Suprapubic skin (tissue), 4 donors: ENCODE data around the gene MAML2. TPM values are rescaled to one million over a fixed set of nuclear protein-coding genes. Genes with fewer than 3 reads are reported as not detected.
A peak's percentile ranks its signal among the peaks of the same experiment; 100 is the strongest.

Experiments
- DNase-seq, 2 donors: peaks; one replicate each; pipeline ENCODE4 v3.0.0-alpha.2; 2019; ENCODE audit warnings: low spot score in 2 of 2
- H3K27ac ChIP-seq: fragments of 200-600 bp; sonication (generic); one replicate; pipeline ENCODE4 v1.5.1; 2019
- H3K27me3 ChIP-seq: fragments of 200-600 bp; sonication (generic); one replicate; pipeline ENCODE4 v1.5.1; 2019
- H3K36me3 ChIP-seq: fragments of 200-600 bp; sonication (generic); one replicate; pipeline ENCODE4 v1.5.1; 2019
- H3K4me1 ChIP-seq: fragments of 200-600 bp; sonication (generic); one replicate; pipeline ENCODE4 v1.5.1; 2019
- H3K4me3 ChIP-seq: fragments of 200-600 bp; sonication (generic); one replicate; pipeline ENCODE4 v1.5.1; 2019; ENCODE audit warnings: mild to moderate bottlenecking
- H3K9me3 ChIP-seq: fragments of 200-600 bp; sonication (generic); one replicate; pipeline ENCODE4 v1.5.1; 2019
- EP300 ChIP-seq: sonication (generic); formaldehyde crosslinking; IDR thresholded peaks from one replicate; pipeline ENCODE4 v1.6.1; 2017; ENCODE audit warnings: antibody characterized with exemption
- POLR2A ChIP-seq, 2 donors: fragments of 450-650 bp; IDR thresholded peaks; one replicate each; pipeline ENCODE4 v1.6.1; 2017; ENCODE audit warnings: antibody characterized with exemption in 2 of 2, mild to moderate bottlenecking in 2 of 2, moderate library complexity in 2 of 2
- POLR2AphosphoS5 ChIP-seq, 3 donors: sonication (generic); formaldehyde crosslinking; IDR thresholded peaks; one replicate each; pipeline ENCODE4 v1.6.1; 2017; ENCODE audit warnings: antibody characterized with exemption in 3 of 3
- WGBS: methylation state at CpG from one replicate; pipeline ENCODE4 v1.1.5; 2018; 5-methylcytosine and 5-hydroxymethylcytosine counted together
- total RNA-seq, 4 donors: library from RNA; depleted of rRNA; stranded (reverse); fragments of >200 nt; gene quantifications; one replicate each; pipeline ENCODE4 v1.1.0, GENCODE V29; 2016
- TF ChIP-seq, protein P1 (sequence below), 2 donors: fragments of 200-600 bp in 1 of 2; fragments of 450-650 bp in 1 of 2; sonication (generic) in 1 of 2; IDR thresholded peaks; one replicate each; pipeline ENCODE4 v1.5.1; 2016 to 2019; ENCODE audit warnings: antibody characterized with exemption in 2 of 2, mild to moderate bottlenecking in 1 of 2, moderate library complexity in 1 of 2

The MAML2 gene
- total RNA-seq, 4 donors from 2014 or later = 24.9 to 44.4 (median 30.9) TPM

DNA sequence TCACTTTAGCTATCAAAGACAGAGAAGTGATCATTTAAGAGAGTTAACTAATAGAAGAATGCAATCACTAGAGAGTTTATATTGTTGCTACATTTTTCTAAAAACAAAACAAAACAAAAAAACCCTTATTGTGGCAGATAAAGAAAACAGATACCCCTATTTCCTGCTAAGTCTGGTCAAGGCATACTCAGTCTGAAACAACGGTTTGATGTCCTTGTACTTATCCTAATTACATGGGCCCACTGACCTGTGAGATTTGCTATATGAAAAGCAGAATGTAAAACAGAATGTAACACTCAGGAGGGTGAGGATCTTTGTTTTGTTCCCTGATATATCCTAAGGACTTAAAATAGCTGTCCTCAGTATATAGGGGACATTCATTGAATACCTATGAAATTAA is 24.6 kb downstream of the MAML2 start:
- Histone ChIP-seq H3K4me1 (peaks cover 81% of the 10 kb centered on the region), H3K9me3 (no peaks in the 10 kb centered on the region), H3K27ac (peak overlapping the region; percentile 60), H3K27me3 (no peaks in the 10 kb centered on the region), H3K36me3 (no peaks in the 10 kb centered on the region), H3K4me3 (no peak overlapping the region)
- 88% methylated on average over 1 of the region's 1 CpG for WGBS
- no peak for DNase-seq
- TF ChIP-seq POLR2AphosphoS5 (IDR thresholded peaks at IDR 0.05) (no peak), EP300 (no peak), POLR2A (IDR thresholded peaks at IDR 0.05) (no peak)
- TF ChIP-seq, protein P1, sequence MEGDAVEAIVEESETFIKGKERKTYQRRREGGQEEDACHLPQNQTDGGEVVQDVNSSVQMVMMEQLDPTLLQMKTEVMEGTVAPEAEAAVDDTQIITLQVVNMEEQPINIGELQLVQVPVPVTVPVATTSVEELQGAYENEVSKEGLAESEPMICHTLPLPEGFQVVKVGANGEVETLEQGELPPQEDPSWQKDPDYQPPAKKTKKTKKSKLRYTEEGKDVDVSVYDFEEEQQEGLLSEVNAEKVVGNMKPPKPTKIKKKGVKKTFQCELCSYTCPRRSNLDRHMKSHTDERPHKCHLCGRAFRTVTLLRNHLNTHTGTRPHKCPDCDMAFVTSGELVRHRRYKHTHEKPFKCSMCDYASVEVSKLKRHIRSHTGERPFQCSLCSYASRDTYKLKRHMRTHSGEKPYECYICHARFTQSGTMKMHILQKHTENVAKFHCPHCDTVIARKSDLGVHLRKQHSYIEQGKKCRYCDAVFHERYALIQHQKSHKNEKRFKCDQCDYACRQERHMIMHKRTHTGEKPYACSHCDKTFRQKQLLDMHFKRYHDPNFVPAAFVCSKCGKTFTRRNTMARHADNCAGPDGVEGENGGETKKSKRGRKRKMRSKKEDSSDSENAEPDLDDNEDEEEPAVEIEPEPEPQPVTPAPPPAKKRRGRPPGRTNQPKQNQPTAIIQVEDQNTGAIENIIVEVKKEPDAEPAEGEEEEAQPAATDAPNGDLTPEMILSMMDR (IDR thresholded peaks at IDR 0.05) = no peak

DNA sequence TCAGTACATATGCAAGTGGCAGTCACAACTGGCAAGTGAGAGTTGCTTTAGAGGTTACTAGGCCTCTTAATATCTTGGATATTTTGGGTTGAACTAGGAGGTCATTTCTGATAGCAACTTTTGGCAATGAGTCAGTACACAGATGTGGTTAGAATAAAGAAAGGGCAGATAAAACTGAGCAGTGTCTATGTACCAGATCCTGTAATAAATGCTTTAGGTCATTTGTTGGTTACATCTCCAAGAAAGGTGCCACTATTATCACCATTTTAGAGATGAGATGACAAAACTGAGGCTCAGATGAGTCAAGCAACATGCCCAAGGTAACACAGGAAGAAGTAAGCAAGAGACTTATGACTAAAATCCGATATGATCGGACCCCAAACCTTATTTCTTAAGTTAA is 25.0 kb downstream of the MAML2 start:
- 93% methylated on average over 2 of the region's 2 CpGs for WGBS
- Histone ChIP-seq H3K4me1 (peaks cover 82% of the 10 kb centered on the region), H3K27ac (peak overlapping the region; percentile 60), H3K27me3 (no peaks in the 10 kb centered on the region), H3K36me3 (no peaks in the 10 kb centered on the region), H3K9me3 (no peaks in the 10 kb centered on the region), H3K4me3 (no peak overlapping the region)
- no peak for DNase-seq
- TF ChIP-seq EP300 (no peak), POLR2AphosphoS5 (IDR thresholded peaks at IDR 0.05) (no peak), POLR2A (IDR thresholded peaks at IDR 0.05) (no peak)
- TF ChIP-seq, protein P1 (IDR thresholded peaks at IDR 0.05) = no peak

DNA sequence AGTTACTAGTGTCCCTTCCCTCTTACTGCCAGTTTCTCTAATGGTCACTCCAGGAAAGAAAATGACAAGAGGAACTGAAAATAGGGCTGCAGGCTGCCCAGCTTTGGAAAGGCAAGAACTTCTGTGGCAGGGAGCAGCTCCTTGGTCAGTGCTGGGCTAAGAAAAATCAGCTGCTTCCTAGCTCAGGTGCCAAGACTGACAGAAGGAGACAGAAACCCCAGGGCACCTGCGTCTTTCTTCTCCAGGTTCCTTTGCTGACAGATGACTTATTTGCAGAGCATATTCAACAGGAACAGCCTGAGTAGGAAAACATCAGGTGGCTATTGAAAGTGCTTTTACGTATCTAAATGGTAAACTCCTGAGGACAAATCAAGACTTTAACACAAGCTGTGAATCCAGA is 25.4 kb downstream of the MAML2 start:
- DNase-seq = no peak
- H3K36me3 ChIP-seq = no peaks in the 10 kb centered on the region
- H3K9me3 ChIP-seq = no peaks in the 10 kb centered on the region
- H3K27ac ChIP-seq = peak overlapping the region; percentile 60
- no peak overlapping the region for H3K4me3 ChIP-seq
- TF ChIP-seq POLR2A (IDR thresholded peaks at IDR 0.05) (no peak), POLR2AphosphoS5 (IDR thresholded peaks at IDR 0.05) (no peak), EP300 (no peak)
- TF ChIP-seq, protein P1 (IDR thresholded peaks at IDR 0.05) = no peak
- no peaks in the 10 kb centered on the region for H3K27me3 ChIP-seq
- 31% methylated on average over 2 of the region's 2 CpGs for WGBS
- peaks cover 82% of the 10 kb centered on the region for H3K4me1 ChIP-seq

DNA sequence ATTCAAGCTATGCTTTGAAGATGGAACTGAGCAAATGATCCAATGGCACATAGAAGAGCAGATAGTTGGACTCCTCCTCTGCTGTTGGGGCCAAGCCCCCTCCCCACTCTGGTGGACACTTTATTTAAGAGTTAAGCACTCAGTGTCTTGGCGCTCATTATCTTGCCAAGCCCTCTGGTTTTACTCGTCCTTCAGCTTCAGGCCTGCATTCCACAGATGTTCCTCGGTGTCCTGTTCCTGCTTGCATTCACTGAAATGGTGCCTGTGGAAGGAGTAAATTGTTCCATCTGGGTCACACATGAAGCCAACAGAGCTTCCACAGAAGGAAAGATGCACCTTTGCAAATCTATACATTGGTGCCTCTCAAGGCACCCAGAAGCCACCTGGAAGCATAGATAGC is 26.1 kb downstream of the MAML2 start:
- Histone ChIP-seq H3K4me3 (no peak overlapping the region), H3K9me3 (no peaks in the 10 kb centered on the region), H3K27me3 (no peaks in the 10 kb centered on the region), H3K4me1 (peaks cover 81% of the 10 kb centered on the region), H3K36me3 (no peaks in the 10 kb centered on the region), H3K27ac (peak overlapping the region; percentile 60)
- TF ChIP-seq POLR2A (IDR thresholded peaks at IDR 0.05) (no peak), POLR2AphosphoS5 (IDR thresholded peaks at IDR 0.05) (no peak), EP300 (no peak)
- TF ChIP-seq, protein P1 (IDR thresholded peaks at IDR 0.05) = no peak
- 57% methylated on average over 3 of the region's 3 CpGs for WGBS
- DNase-seq = no peak

DNA sequence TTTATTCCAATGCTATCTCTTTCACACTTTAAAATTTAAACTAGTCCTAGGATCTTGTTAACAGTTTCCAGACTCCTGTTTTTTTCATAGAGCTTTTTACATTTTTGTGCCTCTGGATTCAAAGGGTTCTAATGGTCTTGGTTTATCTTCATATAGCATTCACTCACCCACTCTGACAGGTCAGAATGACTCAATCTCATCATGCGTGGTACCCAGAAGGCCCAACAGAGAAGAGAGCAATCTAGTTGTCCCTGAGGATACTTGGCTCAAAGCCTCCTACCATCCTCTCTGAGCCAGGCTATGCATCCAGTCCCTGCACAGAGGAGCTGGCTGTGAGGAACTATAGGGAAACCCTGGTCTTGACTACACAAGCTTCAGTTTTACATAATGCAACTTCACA is 27.5 kb downstream of the MAML2 start:
- 45% methylated on average over 1 of the region's 1 CpG for WGBS
- TF ChIP-seq POLR2A (IDR thresholded peaks at IDR 0.05) (no peak), EP300 (no peak), POLR2AphosphoS5 (IDR thresholded peaks at IDR 0.05) (no peak)
- TF ChIP-seq, protein P1 (IDR thresholded peaks at IDR 0.05) = no peak
- H3K9me3 ChIP-seq = no peaks in the 10 kb centered on the region
- peak overlapping the region; percentile 49 for H3K27ac ChIP-seq
- H3K36me3 ChIP-seq = no peaks in the 10 kb centered on the region
- peaks cover 82% of the 10 kb centered on the region for H3K4me1 ChIP-seq
- no peak for DNase-seq
- H3K27me3 ChIP-seq = no peaks in the 10 kb centered on the region
- H3K4me3 ChIP-seq = no peak overlapping the region
